Measurements from ENCODE around the gene APEX2.

Gene APEX2

DNA sequence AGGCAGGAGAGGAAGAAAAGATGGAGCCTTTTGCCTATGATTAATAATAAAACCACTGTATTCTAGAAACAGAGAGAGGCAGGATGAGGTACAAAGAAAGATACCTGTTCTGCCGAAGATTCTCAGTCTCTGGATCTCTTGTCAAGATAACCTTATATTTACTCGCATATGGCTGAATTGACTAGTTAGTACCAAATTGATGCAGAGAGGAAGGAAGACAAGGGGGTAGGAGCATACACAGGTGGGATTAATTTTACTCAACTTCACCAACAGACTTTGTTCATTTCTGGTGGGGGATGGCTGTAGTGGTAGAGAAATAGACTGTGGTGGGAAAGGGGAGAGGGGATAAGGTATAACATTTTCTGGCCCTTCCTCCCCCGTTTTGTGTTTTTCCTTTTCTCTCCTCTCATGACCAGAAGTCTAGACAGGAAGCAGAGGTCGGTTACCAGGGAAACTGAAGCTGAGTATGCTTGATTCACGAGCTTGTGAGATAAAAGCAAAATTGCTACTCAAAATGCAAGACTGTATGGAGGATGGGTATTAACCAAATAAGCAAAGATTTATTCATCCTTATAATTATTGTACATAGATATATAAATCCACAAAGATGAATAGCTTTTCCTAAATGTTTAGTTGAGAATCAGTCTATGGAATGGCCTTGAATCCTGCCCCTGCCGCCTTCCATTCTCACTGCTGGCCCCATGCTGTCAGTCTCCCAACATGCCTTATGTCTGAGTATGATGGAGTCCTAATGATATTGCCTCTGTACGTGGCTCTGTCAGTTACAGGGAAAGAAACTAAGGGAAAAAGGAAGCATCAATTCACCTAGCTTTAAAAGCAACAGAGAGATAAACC is 56.9 kb downstream of the APEX2 start:
- Histone ChIP-seq H3K27me3 (ENCODE audit: control insufficient read depth in 1 of 2, insufficient read depth in 2 of 2, low read length in 2 of 2) (peaks cover 0 to 3% of the 10 kb centered on the region in 2 donors), H3K4me1 (ENCODE audit: control insufficient read depth, insufficient read depth, low read length) (no peaks in the 10 kb centered on the region), H3K9me3 (ENCODE audit: control insufficient read depth in 2 of 2, low read length in 2 of 2) (no peaks in the 10 kb centered on the region), H3K9ac (ENCODE audit: low read length in 2 of 2) (no peak overlapping the region), H3K27ac (ENCODE audit: low read length) (no peak overlapping the region), H3K36me3 (ENCODE audit: control insufficient read depth in 2 of 2, insufficient read depth in 2 of 2, low read length in 2 of 2) (no peaks in the 10 kb centered on the region), H3K4me3 (ENCODE audit: low read length in 2 of 2) (peak overlapping the region; percentile 4 to 49)

DNA sequence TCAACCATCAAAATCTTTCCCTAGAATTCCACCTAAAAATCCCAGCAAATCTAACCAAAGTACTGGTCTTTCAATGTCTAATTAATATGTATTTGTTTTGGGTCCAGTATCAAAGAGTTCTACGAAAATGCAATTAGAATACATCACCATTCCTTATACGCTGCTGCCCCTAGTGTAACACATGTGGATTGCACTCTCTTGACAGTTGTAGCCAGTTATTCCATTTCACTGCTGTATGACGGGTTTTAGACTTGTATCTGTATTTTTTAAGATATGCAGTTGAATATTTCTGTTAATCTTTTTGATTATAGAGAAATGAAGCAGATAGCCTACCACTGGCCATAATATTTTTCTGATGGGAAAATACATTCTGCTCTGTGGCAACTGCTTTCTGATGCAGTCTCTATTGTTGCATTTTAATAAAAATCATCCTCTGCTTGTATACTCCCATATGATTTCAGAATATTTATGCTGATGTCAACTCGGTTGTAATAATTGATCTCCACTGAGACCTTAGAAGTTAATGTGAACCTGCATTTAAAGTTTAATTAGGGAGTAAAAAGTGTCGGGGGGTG is 57.6 kb downstream of the APEX2 start:
- Histone ChIP-seq H3K36me3 (ENCODE audit: control insufficient read depth in 2 of 2, insufficient read depth in 2 of 2, low read length in 2 of 2) (no peaks in the 10 kb centered on the region), H3K27ac (ENCODE audit: low read length) (no peak overlapping the region), H3K9me3 (ENCODE audit: control insufficient read depth in 2 of 2, low read length in 2 of 2) (no peaks in the 10 kb centered on the region), H3K27me3 (ENCODE audit: control insufficient read depth in 1 of 2, insufficient read depth in 2 of 2, low read length in 2 of 2) (peaks cover 0 to 3% of the 10 kb centered on the region in 2 donors), H3K4me1 (ENCODE audit: control insufficient read depth, insufficient read depth, low read length) (no peaks in the 10 kb centered on the region), H3K9ac (ENCODE audit: low read length in 2 of 2) (no peak overlapping the region), H3K4me3 (ENCODE audit: low read length in 2 of 2) (peak overlapping the region; percentile 4 to 49)
